Hematopoietic multipotent progenitor cell (in vitro differentiated cells): ENCODE data around the gene PLEKHA7. TPM values are rescaled to one million over a fixed set of nuclear protein-coding genes. Genes with fewer than 3 reads are reported as not detected.
A peak's percentile ranks its signal among the peaks of the same experiment; 100 is the strongest.
"Not testable (repeated sequence)": the region's sequence is repeated elsewhere in the genome, so short reads cannot be mapped to it uniquely, and the experiment has no call there.

ENCODE experiments used
- DNase-seq, 3 donors: peaks; one replicate each; pipeline ENCODE4 v3.0.0-alpha.2; 2011 to 2015; ENCODE audit warnings: low read depth in 2 of 3, low spot score in 2 of 3
- total RNA-seq: library from RNA; depleted of rRNA; stranded (reverse); fragments of >200 nt; gene quantifications from one replicate; pipeline ENCODE4 v1.2.3, GENCODE V29; 2012

PLEKHA7 gene
- total RNA-seq, 1 donor, result 2.7 TPM

- DNase-seq, result not testable (repeated sequence)
These were observed 125.2 kb downstream of the PLEKHA7 start for GRCh38 chr11:16889010-16889409.

- not testable (repeated sequence) for DNase-seq
These were observed 126.3 kb downstream of the PLEKHA7 start for GRCh38 chr11:16887887-16888286.

GRCh38 chr11:16883174-16883573 lies 131.0 kb downstream of the PLEKHA7 start:
- DNase-seq, result peak in 2 of 3 donors; percentile 14 to 33

GRCh38 chr11:16881766-16882165 lies 132.4 kb downstream of the PLEKHA7 start:
- no peak for DNase-seq

- peak in 1 of 3 donors; percentile 13 for DNase-seq
These were observed 133.0 kb downstream of the PLEKHA7 start for GRCh38 chr11:16881074-16881709.

GRCh38 chr11:16880184-16880801 lies 133.9 kb downstream of the PLEKHA7 start:
- no peak for DNase-seq

- DNase-seq, result no peak
These were observed 134.5 kb downstream of the PLEKHA7 start for GRCh38 chr11:16879690-16880089.

GRCh38 chr11:16876837-16877236 lies 137.4 kb downstream of the PLEKHA7 start:
- no peak for DNase-seq

GRCh38 chr11:16876053-16876752 lies 138.0 kb downstream of the PLEKHA7 start:
- no peak for DNase-seq

- DNase-seq, result no peak
These were observed 139.8 kb downstream of the PLEKHA7 start for GRCh38 chr11:16874275-16874975.

- DNase-seq, result no peak
These were observed 140.9 kb downstream of the PLEKHA7 start for GRCh38 chr11:16873289-16873688.

GRCh38 chr11:16871368-16871767 lies 142.8 kb downstream of the PLEKHA7 start:
- no peak for DNase-seq

- no peak for DNase-seq
These were observed 147.1 kb downstream of the PLEKHA7 start for GRCh38 chr11:16867097-16867496.

- not testable (repeated sequence) for DNase-seq
These were observed 149.8 kb downstream of the PLEKHA7 start for GRCh38 chr11:16864428-16864827.

GRCh38 chr11:16863389-16863788 lies 150.8 kb downstream of the PLEKHA7 start:
- DNase-seq, result no peak

- no peak for DNase-seq
These were observed 151.5 kb downstream of the PLEKHA7 start for GRCh38 chr11:16862726-16863125.

GRCh38 chr11:16861862-16862261 lies 152.4 kb downstream of the PLEKHA7 start:
- DNase-seq, result no peak

GRCh38 chr11:16860617-16861016 lies 153.6 kb downstream of the PLEKHA7 start:
- DNase-seq, result no peak

GRCh38 chr11:16859651-16860050 lies 154.6 kb downstream of the PLEKHA7 start:
- DNase-seq, result no peak

GRCh38 chr11:16857186-16857585 lies 157.0 kb downstream of the PLEKHA7 start:
- DNase-seq, result no peak

GRCh38 chr11:16856022-16856471 lies 158.2 kb downstream of the PLEKHA7 start:
- DNase-seq, result no peak
